ENCODE results near the gene TERT.
A peak's percentile ranks its signal among the peaks of the same experiment; 100 is the strongest.
"Not testable (repeated sequence)": the region's sequence is repeated elsewhere in the genome, so short reads cannot be mapped to it uniquely, and the experiment has no call there.

TERT gene

GRCh38 chr5:1278656-1279442 is 16.0 kb downstream of the TERT start:
- DNase-seq = no peak

- no peak for DNase-seq
Measured at GRCh38 chr5:1278216-1278615, 16.7 kb downstream of the TERT start.

GRCh38 chr5:1277781-1278180 is 17.1 kb downstream of the TERT start:
- DNase-seq = no peak

- no peak for DNase-seq
Measured at GRCh38 chr5:1277331-1277730, 17.5 kb downstream of the TERT start.

GRCh38 chr5:1276930-1277329 is 17.9 kb downstream of the TERT start:
- DNase-seq = no peak

GRCh38 chr5:1275397-1276391 is 19.2 kb downstream of the TERT start:
- not testable (repeated sequence) for DNase-seq

GRCh38 chr5:1274471-1274870 is 20.4 kb downstream of the TERT start:
- DNase-seq = no peak

- no peak for DNase-seq
Measured at GRCh38 chr5:1273745-1274144, 21.1 kb downstream of the TERT start.

GRCh38 chr5:1272201-1272600 is 22.7 kb downstream of the TERT start:
- no peak for DNase-seq

- no peak for DNase-seq
Measured at GRCh38 chr5:1270933-1271914, 23.6 kb downstream of the TERT start.

GRCh38 chr5:1270426-1270825 is 24.4 kb downstream of the TERT start:
- no peak for DNase-seq

- peak; percentile 63 for DNase-seq
Measured at GRCh38 chr5:1268666-1269065, 26.2 kb downstream of the TERT start.

- DNase-seq = no peak
Measured at GRCh38 chr5:1268056-1268455, 26.8 kb downstream of the TERT start.

GRCh38 chr5:1267464-1267863 is 27.4 kb downstream of the TERT start:
- not testable (repeated sequence) for DNase-seq

GRCh38 chr5:1266791-1267190 is 28.1 kb downstream of the TERT start:
- no peak for DNase-seq

- no peak for DNase-seq
Measured at GRCh38 chr5:1265461-1266455, 29.1 kb downstream of the TERT start.

- DNase-seq = no peak
Measured at GRCh38 chr5:1265026-1265425, 29.8 kb downstream of the TERT start.

- no peak for DNase-seq
Measured at GRCh38 chr5:1264211-1264610, 30.7 kb downstream of the TERT start.

GRCh38 chr5:1262381-1262780 is 32.5 kb downstream of the TERT start:
- no peak for DNase-seq

- no peak for DNase-seq
Measured at GRCh38 chr5:1261643-1262042, 33.2 kb downstream of the TERT start.

GRCh38 chr5:1259806-1260480 is 34.9 kb downstream of the TERT start:
- DNase-seq = no peak
